CD4-positive, alpha-beta T cell treated with Interleukin-4 for 4 hours (primary cell): ENCODE data around the gene STK32C.
"Not testable (repeated sequence)": the region's sequence is repeated elsewhere in the genome, so short reads cannot be mapped to it uniquely, and the experiment has no call there.

Experiments
- DNase-seq: peaks from one replicate; pipeline ENCODE4 v3.0.0-alpha.2; 2020

Gene STK32C

GRCh38 chr10:132279873-132280645, 27.7 kb downstream of the STK32C start:
- no peak for DNase-seq

GRCh38 chr10:132277311-132277741, 30.4 kb downstream of the STK32C start:
- no peak for DNase-seq

- DNase-seq: no peak
Observed at GRCh38 chr10:132276706-132277105, 31.0 kb downstream of the STK32C start.

GRCh38 chr10:132276179-132276675, 31.5 kb downstream of the STK32C start:
- no peak for DNase-seq

GRCh38 chr10:132275426-132276178, 32.1 kb downstream of the STK32C start:
- DNase-seq: no peak

GRCh38 chr10:132274986-132275385, 32.8 kb downstream of the STK32C start:
- DNase-seq: no peak

GRCh38 chr10:132274581-132274980, 33.2 kb downstream of the STK32C start:
- DNase-seq: no peak

GRCh38 chr10:132273966-132274365, 33.8 kb downstream of the STK32C start:
- DNase-seq: no peak

- no peak for DNase-seq
Observed at GRCh38 chr10:132273304-132273944, 34.3 kb downstream of the STK32C start.

GRCh38 chr10:132272231-132272971, 35.3 kb downstream of the STK32C start:
- DNase-seq: no peak

GRCh38 chr10:132271458-132272230, 36.1 kb downstream of the STK32C start:
- DNase-seq: no peak

- no peak for DNase-seq
Observed at GRCh38 chr10:132270721-132271457, 36.9 kb downstream of the STK32C start.

- DNase-seq: no peak
Observed at GRCh38 chr10:132270256-132270655, 37.5 kb downstream of the STK32C start.

GRCh38 chr10:132269266-132270230, 38.2 kb downstream of the STK32C start:
- DNase-seq: no peak

- DNase-seq: not testable (repeated sequence)
Observed at GRCh38 chr10:132267916-132268315, 39.8 kb downstream of the STK32C start.

GRCh38 chr10:132266594-132267161, 41.1 kb downstream of the STK32C start:
- no peak for DNase-seq

GRCh38 chr10:132265890-132266496, 41.8 kb downstream of the STK32C start:
- no peak for DNase-seq

- no peak for DNase-seq
Observed at GRCh38 chr10:132264966-132265889, 42.5 kb downstream of the STK32C start.
